IgD-negative memory B cell (primary cell): Measurements from ENCODE around the gene TUBGCP2. TPM values are rescaled to one million over a fixed set of nuclear protein-coding genes. Genes with fewer than 3 reads are reported as not detected.
"Not testable (repeated sequence)": the region's sequence is repeated elsewhere in the genome, so short reads cannot be mapped to it uniquely, and the experiment has no call there.

Experiments
- H3K27ac Mint-ChIP-seq, 3 donors: one replicate each; pipeline ENCODE4 v1.8.0; 2020 to 2022; ENCODE audit warnings: mild to moderate bottlenecking in 3 of 3, mixed read lengths in 3 of 3, moderate library complexity in 1 of 3
- H3K27me3 Mint-ChIP-seq: one replicate; pipeline ENCODE4 v1.8.0; 2021; ENCODE audit warnings: mixed read lengths
- H3K36me3 Mint-ChIP-seq: one replicate; pipeline ENCODE4 v1.8.0; 2020; ENCODE audit warnings: mild to moderate bottlenecking, mixed read lengths
- H3K4me1 Mint-ChIP-seq, 3 donors: one replicate each; pipeline ENCODE4 v1.8.0; 2020 to 2022; ENCODE audit warnings: mixed read lengths in 3 of 3, mild to moderate bottlenecking in 1 of 3
- H3K4me3 Mint-ChIP-seq, 4 donors: one replicate each; pipeline ENCODE4 v1.8.0; 2020 to 2022; ENCODE audit warnings: mild to moderate bottlenecking in 4 of 4, mixed read lengths in 4 of 4, moderate library complexity in 3 of 4
- H3K9me3 Mint-ChIP-seq, 3 donors: one replicate each; pipeline ENCODE4 v1.8.0; 2020 to 2021; ENCODE audit warnings: mixed read lengths in 3 of 3, mild to moderate bottlenecking in 1 of 3
- polyA plus RNA-seq: library from polyadenylated mRNA; unstranded; fragments of 300-500 nt; fragmentation: Illumina TruSeq; gene quantifications from one replicate; pipeline ENCODE4 v1.2.3, GENCODE V29; 2021

Gene TUBGCP2
- polyA plus RNA-seq, 1 donor from 2014 or later: 32.1 TPM

GRCh38 chr10:133267293-133267692 lies 41.4 kb downstream of the TUBGCP2 start:
- H3K4me1 Mint-ChIP-seq: peaks cover 8 to 17% (median 10%) of the 10 kb centered on the region in 3 donors
- H3K36me3 Mint-ChIP-seq: peaks cover 1% of the 10 kb centered on the region
- no peak overlapping the region for H3K27ac Mint-ChIP-seq
- no peak overlapping the region for H3K4me3 Mint-ChIP-seq
- no peaks in the 10 kb centered on the region for H3K9me3 Mint-ChIP-seq
- no peaks in the 10 kb centered on the region for H3K27me3 Mint-ChIP-seq

- Mint-ChIP-seq H3K36me3 (peaks cover 1% of the 10 kb centered on the region), H3K27me3 (no peaks in the 10 kb centered on the region), H3K9me3 (no peaks in the 10 kb centered on the region), H3K4me3 (peak overlapping the region in 1 of 4 donors; percentile 40), H3K4me1 (peaks cover 8 to 17% (median 10%) of the 10 kb centered on the region in 3 donors), H3K27ac (no peak overlapping the region)
These were observed 42.4 kb downstream of the TUBGCP2 start for GRCh38 chr10:133266056-133266795.

- Mint-ChIP-seq H3K4me1 (peaks cover 8 to 25% (median 13%) of the 10 kb centered on the region in 3 donors), H3K4me3 (peak overlapping the region in 2 of 4 donors; percentile 40 to 90)
- H3K9me3 Mint-ChIP-seq, H3K27me3 Mint-ChIP-seq, H3K36me3 Mint-ChIP-seq, H3K27ac Mint-ChIP-seq: not testable (repeated sequence)
These were observed 43.6 kb downstream of the TUBGCP2 start for GRCh38 chr10:133265052-133265451.

- H3K27me3 Mint-ChIP-seq: no peaks in the 10 kb centered on the region
- H3K27ac Mint-ChIP-seq: peak overlapping the region in 2 of 3 donors; percentile 90
- peaks cover 1% of the 10 kb centered on the region for H3K36me3 Mint-ChIP-seq
- no peaks in the 10 kb centered on the region for H3K9me3 Mint-ChIP-seq
- H3K4me1 Mint-ChIP-seq: peaks cover 10 to 29% (median 13%) of the 10 kb centered on the region in 3 donors
- H3K4me3 Mint-ChIP-seq: peak overlapping the region; percentile 8 to 90 (median 76)
These were observed 44.2 kb downstream of the TUBGCP2 start for GRCh38 chr10:133264461-133264860.

- Mint-ChIP-seq H3K27ac (peak overlapping the region in 2 of 3 donors; percentile 27 to 90), H3K27me3 (no peaks in the 10 kb centered on the region), H3K36me3 (peaks cover 1% of the 10 kb centered on the region), H3K9me3 (no peaks in the 10 kb centered on the region), H3K4me3 (peak overlapping the region in 2 of 4 donors; percentile 70 to 76), H3K4me1 (peaks cover 16 to 34% (median 19%) of the 10 kb centered on the region in 3 donors)
These were observed 45.0 kb downstream of the TUBGCP2 start for GRCh38 chr10:133263674-133264073.

GRCh38 chr10:133262696-133263095 lies 46.0 kb downstream of the TUBGCP2 start:
- Mint-ChIP-seq H3K36me3 (peaks cover 1% of the 10 kb centered on the region), H3K4me3 (peak overlapping the region in 2 of 4 donors; percentile 62 to 88), H3K27ac (peak overlapping the region in 2 of 3 donors; percentile 80 to 90), H3K27me3 (no peaks in the 10 kb centered on the region), H3K4me1 (peaks cover 20 to 37% (median 20%) of the 10 kb centered on the region in 3 donors), H3K9me3 (no peaks in the 10 kb centered on the region)

GRCh38 chr10:133261726-133262325 lies 46.8 kb downstream of the TUBGCP2 start:
- H3K36me3 Mint-ChIP-seq: peaks cover 1% of the 10 kb centered on the region
- no peaks in the 10 kb centered on the region for H3K27me3 Mint-ChIP-seq
- peak overlapping the region in 2 of 3 donors; percentile 84 to 94 for H3K27ac Mint-ChIP-seq
- H3K4me1 Mint-ChIP-seq: peaks cover 20 to 43% (median 23%) of the 10 kb centered on the region in 3 donors
- H3K4me3 Mint-ChIP-seq: peak overlapping the region; percentile 78 to 93 (median 87)
- H3K9me3 Mint-ChIP-seq: no peaks in the 10 kb centered on the region

- Mint-ChIP-seq H3K4me1 (peaks cover 20 to 43% (median 23%) of the 10 kb centered on the region in 3 donors), H3K36me3 (peaks cover 1% of the 10 kb centered on the region), H3K4me3 (peak overlapping the region; percentile 78 to 93 (median 87)), H3K27me3 (no peaks in the 10 kb centered on the region), H3K27ac (peak overlapping the region; percentile 67 to 94 (median 84)), H3K9me3 (no peaks in the 10 kb centered on the region)
These were observed 47.6 kb downstream of the TUBGCP2 start for GRCh38 chr10:133260895-133261725.

- Mint-ChIP-seq H3K27ac (peak overlapping the region; percentile 91 to 94 (median 93)), H3K9me3 (no peaks in the 10 kb centered on the region), H3K27me3 (no peaks in the 10 kb centered on the region), H3K4me3 (peak overlapping the region; percentile 55 to 93 (median 84)), H3K4me1 (peaks cover 16 to 36% (median 21%) of the 10 kb centered on the region in 3 donors), H3K36me3 (peaks cover 1% of the 10 kb centered on the region)
These were observed 49.1 kb downstream of the TUBGCP2 start for GRCh38 chr10:133259602-133259989.

GRCh38 chr10:133258818-133259601 lies 49.7 kb downstream of the TUBGCP2 start:
- Mint-ChIP-seq H3K9me3 (no peaks in the 10 kb centered on the region), H3K27ac (peak overlapping the region; percentile 91 to 94 (median 93)), H3K36me3 (no peaks in the 10 kb centered on the region), H3K27me3 (no peaks in the 10 kb centered on the region), H3K4me3 (peak overlapping the region; percentile 38 to 93 (median 84)), H3K4me1 (peaks cover 12 to 31% (median 15%) of the 10 kb centered on the region in 3 donors)

- no peaks in the 10 kb centered on the region for H3K36me3 Mint-ChIP-seq
- peak overlapping the region; percentile 48 to 70 (median 59) for H3K4me3 Mint-ChIP-seq
- H3K27ac Mint-ChIP-seq: peak overlapping the region; percentile 53 to 87 (median 71)
- H3K9me3 Mint-ChIP-seq: no peaks in the 10 kb centered on the region
- no peaks in the 10 kb centered on the region for H3K27me3 Mint-ChIP-seq
- peaks cover 12 to 28% (median 13%) of the 10 kb centered on the region in 3 donors for H3K4me1 Mint-ChIP-seq
These were observed 50.4 kb downstream of the TUBGCP2 start for GRCh38 chr10:133258066-133258817.

- H3K4me3 Mint-ChIP-seq: peak overlapping the region; percentile 58 to 88 (median 72)
- peak overlapping the region; percentile 71 to 87 (median 71) for H3K27ac Mint-ChIP-seq
- H3K4me1 Mint-ChIP-seq: peaks cover 12 to 26% (median 13%) of the 10 kb centered on the region in 3 donors
- H3K36me3 Mint-ChIP-seq: no peaks in the 10 kb centered on the region
- no peaks in the 10 kb centered on the region for H3K9me3 Mint-ChIP-seq
- H3K27me3 Mint-ChIP-seq: no peaks in the 10 kb centered on the region
These were observed 51.1 kb downstream of the TUBGCP2 start for GRCh38 chr10:133257489-133258065.

- Mint-ChIP-seq H3K9me3 (no peaks in the 10 kb centered on the region), H3K36me3 (no peaks in the 10 kb centered on the region), H3K4me3 (no peak overlapping the region), H3K27me3 (no peaks in the 10 kb centered on the region), H3K27ac (peak overlapping the region in 1 of 3 donors; percentile 15), H3K4me1 (peaks cover 9 to 20% (median 12%) of the 10 kb centered on the region in 3 donors)
These were observed 53.3 kb downstream of the TUBGCP2 start for GRCh38 chr10:133255323-133255722.
